G401 (cell line): Measurements from ENCODE around the gene TAAR2. TPM values are rescaled to one million over a fixed set of nuclear protein-coding genes. Genes with fewer than 3 reads are reported as not detected.

Experiments
- DNase-seq: peaks from one replicate; pipeline ENCODE4 v3.0.0-alpha.2; 2015; ENCODE audit warnings: low spot score
- in situ Hi-C: cut with HindIII; loops from 2 replicates; pipeline ENCODE4 v1.10.0; 2016; ENCODE audit warnings: low sequenced_read_pairs, mixed read lengths
- total RNA-seq: library from RNA; depleted of rRNA; stranded (reverse); fragments of >200 nt; shearing (Covaris generic); gene quantifications from 2 replicates; pipeline ENCODE4 v1.2.3, GENCODE V29; 2014; rRNA removed

Gene TAAR2
- total RNA-seq, 1 experiment from 2014 or later, result not detected

GRCh38 chr6:132567566-132567965, 56.5 kb downstream of the TAAR2 start:
- in situ Hi-C loops, result no loop called here
- DNase-seq, result no peak

Other genes with a start within 250 kb of the TAAR2 start
- not detected in 2 replicates for gene MOXD1, start 222.8 kb downstream of the TAAR2 start, total RNA-seq
- 1.4 and 3.5 TPM in 2 replicates for gene STX7, start 111.2 kb downstream of the TAAR2 start, total RNA-seq
- not detected in 2 replicates for gene TAAR9, start 86.0 kb downstream of the TAAR2 start, total RNA-seq
- not detected in 2 replicates for gene TAAR8, start 71.6 kb downstream of the TAAR2 start, total RNA-seq
- gene TAAR6, start 54.0 kb downstream of the TAAR2 start, total RNA-seq, result not detected in 2 replicates
- not detected in 2 replicates for gene TAAR5, start 34.5 kb downstream of the TAAR2 start, total RNA-seq
- not detected in 2 replicates for gene TAAR1, start 34.9 kb upstream of the TAAR2 start, total RNA-seq
- gene VNN1, start 89.8 kb upstream of the TAAR2 start, total RNA-seq, result not detected in 2 replicates
- gene VNN2, start 133.6 kb upstream of the TAAR2 start, total RNA-seq, result not detected in 2 replicates
- gene SLC18B1, start 174.4 kb upstream of the TAAR2 start, total RNA-seq, result 10.8 and 15.5 TPM in 2 replicates
- 1,276 and 1,316 TPM in 2 replicates for gene RPS12, start 190.3 kb upstream of the TAAR2 start, total RNA-seq